Memory B cell (primary cell): ENCODE results near the gene RAF1.
"Not testable (repeated sequence)": the region's sequence is repeated elsewhere in the genome, so short reads cannot be mapped to it uniquely, and the experiment has no call there.

Experiments
- ATAC-seq: fragments of 150-1000 bp; cut with Tn5 transposase; 2 replicates; pipeline ENCODE4 v1.10.0; 2021; ENCODE audit warnings: low read depth, mild to moderate bottlenecking, moderate library complexity
- DNase-seq, 2 donors: peaks; one replicate each; pipeline ENCODE4 v3.0.0; 2022; ENCODE audit warnings: low spot score in 2 of 2
- H3K27ac Mint-ChIP-seq: one replicate; pipeline ENCODE4 v1.8.0; 2022; ENCODE audit warnings: mild to moderate bottlenecking, moderate library complexity, mixed read lengths
- H3K27me3 Mint-ChIP-seq: one replicate; pipeline ENCODE4 v1.8.0; 2022; ENCODE audit warnings: mixed read lengths
- H3K36me3 Mint-ChIP-seq: one replicate; pipeline ENCODE4 v1.8.0; 2022; ENCODE audit warnings: mild to moderate bottlenecking, mixed read lengths
- H3K4me1 Mint-ChIP-seq: one replicate; pipeline ENCODE4 v1.8.0; 2022; ENCODE audit warnings: mixed read lengths
- H3K4me3 Mint-ChIP-seq: one replicate; pipeline ENCODE4 v1.8.0; 2022; ENCODE audit warnings: mild to moderate bottlenecking, moderate library complexity, mixed read lengths
- H3K9me3 Mint-ChIP-seq: one replicate; pipeline ENCODE4 v1.8.0; 2022; ENCODE audit warnings: mixed read lengths

Gene RAF1

DNA sequence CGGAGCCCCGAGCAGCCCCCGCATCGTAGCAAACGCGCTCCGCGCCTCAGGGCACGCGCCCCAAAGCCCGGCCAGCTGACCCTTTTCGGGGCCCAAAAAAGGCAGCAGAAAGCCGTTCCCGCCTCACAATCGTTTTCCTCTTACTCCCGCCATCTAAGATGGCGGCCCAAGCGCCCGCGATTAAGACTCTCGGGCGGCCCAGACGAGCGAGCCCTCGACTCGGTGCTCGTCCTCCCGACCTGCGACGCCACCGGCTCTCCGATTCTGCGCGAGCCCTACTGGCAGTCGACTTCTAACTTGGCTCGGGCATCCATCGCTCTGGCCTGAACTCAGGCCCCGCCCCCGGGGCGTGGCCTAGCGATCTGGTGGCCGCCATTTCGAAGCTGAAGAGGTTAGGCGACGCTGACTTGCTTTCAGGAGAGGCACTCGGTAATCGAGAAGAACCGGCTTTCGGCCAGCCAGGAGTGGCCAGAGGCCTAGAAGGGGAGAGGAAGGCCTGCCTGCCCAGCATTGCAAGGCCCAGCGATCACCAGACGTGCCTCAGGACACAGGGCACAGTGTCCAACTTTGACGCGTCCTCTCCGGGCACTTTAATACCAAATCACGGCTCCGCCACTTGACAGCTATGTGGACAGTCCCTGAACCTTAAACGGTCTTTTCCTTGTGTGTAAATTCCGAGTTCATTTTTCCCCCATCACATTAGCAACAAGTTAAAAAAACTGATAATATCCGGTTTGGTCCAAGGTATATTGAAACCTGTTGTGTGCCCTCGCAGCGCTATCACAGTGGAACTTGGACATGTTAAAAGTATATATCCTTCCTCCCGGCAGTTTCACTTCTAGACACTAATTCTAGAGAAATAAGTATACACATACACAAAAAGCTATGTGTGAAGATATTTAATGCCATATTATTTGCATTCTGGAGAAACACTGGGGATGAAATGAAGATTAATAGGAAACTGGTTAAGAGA, at the start of gene RAF1:
RAF1 (minus strand) TSS at position 182 of the 973 bp plus-strand sequence. CDS start 45,396 bp downstream, outside the sequence.
- no peaks in the 10 kb centered on the region for H3K36me3 Mint-ChIP-seq

DNA sequence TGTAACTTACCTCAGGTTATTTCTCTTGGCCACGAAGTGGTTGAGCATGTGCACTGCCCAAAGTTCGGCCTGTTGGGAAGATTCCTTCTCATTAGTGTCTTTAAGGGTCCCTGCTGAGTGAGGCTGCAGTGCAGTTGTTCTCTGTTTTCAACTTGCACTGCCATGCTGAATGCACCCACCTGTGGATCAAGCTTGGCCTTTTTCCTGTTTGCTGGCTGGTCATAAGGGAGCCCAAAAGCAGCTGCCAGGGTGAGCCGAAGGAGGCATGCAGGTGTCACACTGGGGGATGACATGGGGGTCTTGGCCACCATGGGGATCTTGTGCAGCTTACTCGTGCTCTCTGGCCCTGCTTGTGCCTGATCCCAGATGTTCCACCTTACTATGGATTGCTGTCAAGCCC, 46.1 kb upstream of the RAF1 start:
- H3K9me3 Mint-ChIP-seq: peaks cover 1% of the 10 kb centered on the region
- ATAC-seq (no peak), DNase-seq (no peak)
- H3K4me3 Mint-ChIP-seq: no peak overlapping the region
- H3K4me1 Mint-ChIP-seq: no peaks in the 10 kb centered on the region
- peaks cover 3% of the 10 kb centered on the region for H3K27me3 Mint-ChIP-seq
- no peak overlapping the region for H3K27ac Mint-ChIP-seq
- H3K36me3 Mint-ChIP-seq: no peaks in the 10 kb centered on the region

More for the DNA sequence above, at the start of gene RAF1:
- peak within 1 kb of the TSS; percentile 98 for H3K27ac Mint-ChIP-seq
- H3K4me1 Mint-ChIP-seq: peaks cover 20% of the 10 kb centered on the region
- no peaks in the 10 kb centered on the region for H3K27me3 Mint-ChIP-seq
- ATAC-seq (peak; percentile 85), DNase-seq (peak; percentile 96)
- H3K9me3 Mint-ChIP-seq: no peaks in the 10 kb centered on the region
- H3K4me3 Mint-ChIP-seq: peak within 1 kb of the TSS; percentile 98

DNA sequence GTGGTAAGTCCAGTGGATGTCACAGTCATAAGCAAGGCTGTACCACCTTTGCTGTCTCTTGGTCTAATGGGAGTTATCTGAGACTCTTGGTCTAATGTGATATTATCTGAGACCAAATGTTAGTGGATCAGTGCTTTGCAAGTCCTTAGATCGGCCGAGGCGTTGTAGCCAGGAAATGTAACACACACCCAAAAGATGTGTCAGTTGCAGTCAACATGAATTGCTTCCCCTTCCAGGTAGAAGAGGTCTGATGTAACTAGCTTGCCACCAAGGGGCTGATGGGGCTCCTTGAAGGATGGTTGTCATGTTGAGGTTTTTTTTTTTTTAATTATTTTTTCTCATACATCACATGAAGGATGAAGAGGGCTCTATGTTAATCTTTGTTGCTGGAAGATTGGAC, 45.4 kb upstream of the RAF1 start:
- Mint-ChIP-seq H3K27me3 (peaks cover 3% of the 10 kb centered on the region), H3K27ac (no peak overlapping the region), H3K36me3 (no peaks in the 10 kb centered on the region), H3K9me3 (peaks cover 1% of the 10 kb centered on the region), H3K4me1 (no peaks in the 10 kb centered on the region), H3K4me3 (no peak overlapping the region)
- DNase-seq (no peak), ATAC-seq (no peak)

DNA sequence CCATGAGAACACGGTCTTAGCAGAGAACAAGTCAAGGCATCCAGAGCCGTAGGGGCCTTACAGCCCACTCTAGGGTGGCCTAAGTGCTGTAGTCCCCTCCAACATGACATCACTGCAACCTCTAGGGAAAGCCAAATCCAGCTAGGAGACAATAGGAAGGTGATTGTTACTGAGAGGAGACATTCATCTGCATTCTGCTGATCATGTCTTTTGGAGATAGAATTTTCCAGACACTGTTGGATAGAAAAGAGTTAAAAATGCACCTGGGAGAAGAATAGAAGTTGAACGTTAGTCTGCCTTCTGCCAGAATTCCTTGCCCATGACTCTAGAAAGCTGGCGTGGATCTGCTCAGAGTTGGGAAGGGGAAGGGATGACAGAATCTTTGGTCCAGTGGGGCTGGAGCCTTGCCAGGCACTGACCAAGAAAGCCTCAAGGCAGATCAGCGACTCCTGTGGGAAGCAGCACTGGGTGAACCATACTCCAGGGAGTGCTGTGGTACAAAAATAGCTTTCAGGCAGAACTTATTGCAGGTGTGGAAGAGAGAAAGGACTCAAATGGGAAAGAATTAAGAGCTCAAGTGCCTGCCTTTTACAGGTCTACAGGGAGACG, 44.8 kb upstream of the RAF1 start:
- peaks cover 1% of the 10 kb centered on the region for H3K9me3 Mint-ChIP-seq
- H3K27me3 Mint-ChIP-seq: peaks cover 3% of the 10 kb centered on the region

DNA sequence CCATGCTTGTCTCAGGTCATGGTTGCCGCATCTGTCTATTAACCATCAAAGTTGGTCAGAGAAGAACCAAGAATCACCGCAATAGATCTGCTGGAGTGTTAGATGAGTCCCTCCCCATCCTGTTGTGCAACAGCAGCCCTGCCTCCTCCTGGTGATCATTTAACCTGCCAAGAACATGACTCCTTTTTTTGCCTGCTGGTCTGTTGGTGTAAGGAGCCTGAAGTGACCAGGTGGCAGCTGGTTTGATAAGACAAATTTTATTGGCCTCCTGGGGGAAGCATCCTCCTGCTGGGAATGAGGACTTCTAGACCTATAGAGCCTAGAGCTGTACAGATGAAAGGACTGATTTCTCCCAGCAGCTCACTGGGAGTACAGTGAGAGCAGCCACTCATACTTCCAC, 43.5 kb upstream of the RAF1 start:
- Mint-ChIP-seq H3K4me3 (no peak overlapping the region), H3K27ac (no peak overlapping the region), H3K36me3 (no peaks in the 10 kb centered on the region), H3K27me3 (peaks cover 3% of the 10 kb centered on the region), H3K4me1 (no peaks in the 10 kb centered on the region), H3K9me3 (peaks cover 1% of the 10 kb centered on the region)
- DNase-seq: no peak
- ATAC-seq: no peak

More for the DNA sequence above, 44.8 kb upstream of the RAF1 start:
- Mint-ChIP-seq H3K4me1 (no peaks in the 10 kb centered on the region), H3K36me3 (no peaks in the 10 kb centered on the region), H3K4me3 (no peak overlapping the region), H3K27ac (no peak overlapping the region)
- ATAC-seq (no peak), DNase-seq (no peak)

DNA sequence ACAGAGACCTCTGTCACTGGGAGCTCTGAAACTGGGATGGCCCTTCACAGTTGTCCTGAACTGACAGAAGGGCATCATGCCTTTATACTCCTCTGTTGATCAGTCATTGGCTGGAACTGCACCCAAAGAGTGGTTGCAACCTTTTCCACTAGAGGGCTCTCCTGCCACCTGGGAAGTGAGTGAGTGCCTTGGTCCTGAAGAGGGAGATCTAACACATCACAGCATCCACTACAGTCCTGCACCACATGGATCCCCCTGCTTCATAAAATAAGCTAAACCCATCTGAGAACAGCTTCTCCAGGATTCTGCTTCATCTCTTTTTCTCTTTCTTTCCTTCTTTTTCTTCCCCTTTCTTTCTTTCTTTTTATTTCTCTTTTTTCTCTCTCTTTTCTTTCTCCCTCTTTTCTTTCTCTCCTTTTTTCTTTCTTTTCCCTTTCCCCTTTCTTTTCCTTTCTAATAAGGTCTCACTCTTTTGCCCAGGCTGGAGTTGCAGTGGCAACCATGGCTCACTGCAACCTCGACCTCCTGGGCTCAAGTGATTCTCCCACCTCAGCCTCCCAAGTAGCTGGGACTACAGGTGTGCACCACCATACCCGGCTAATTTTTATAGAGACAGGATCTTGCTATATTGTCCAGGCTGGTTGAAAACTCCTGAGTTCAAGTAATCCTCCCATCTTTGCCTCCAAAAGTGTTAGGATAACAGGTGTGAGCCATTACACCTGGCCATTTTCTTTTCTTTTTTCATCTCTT, 42.8 kb upstream of the RAF1 start:
- ATAC-seq: peak; percentile 99
- DNase-seq: peak; percentile 29 to 47
- Mint-ChIP-seq H3K27me3 (peaks cover 3% of the 10 kb centered on the region), H3K9me3 (peaks cover 1% of the 10 kb centered on the region), H3K4me3 (no peak overlapping the region), H3K27ac (no peak overlapping the region), H3K36me3 (no peaks in the 10 kb centered on the region), H3K4me1 (no peaks in the 10 kb centered on the region)

DNA sequence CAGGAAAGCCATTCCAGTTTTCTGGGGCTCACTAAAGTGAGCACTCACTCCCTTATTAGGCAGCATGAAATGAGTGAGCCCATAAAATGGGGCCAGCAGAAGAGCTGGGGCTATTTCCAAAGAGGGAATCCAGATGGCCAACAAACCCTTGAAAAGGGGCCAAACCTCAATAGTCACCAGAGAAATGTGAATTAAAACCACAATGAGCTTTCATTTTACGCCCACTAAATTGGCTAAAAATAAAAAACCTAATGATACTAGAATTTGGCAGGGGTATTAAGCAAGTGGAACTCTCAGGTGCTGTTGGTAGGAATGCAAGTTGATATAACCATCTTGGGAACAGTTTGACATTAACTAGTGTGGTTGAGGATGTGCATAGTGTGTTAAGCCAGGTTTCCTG, 42.1 kb upstream of the RAF1 start:
- ATAC-seq (no peak), DNase-seq (no peak)
- Mint-ChIP-seq H3K9me3 (peaks cover 1% of the 10 kb centered on the region), H3K4me3 (no peak overlapping the region), H3K36me3 (no peaks in the 10 kb centered on the region), H3K27me3 (peaks cover 3% of the 10 kb centered on the region), H3K4me1 (no peaks in the 10 kb centered on the region), H3K27ac (no peak overlapping the region)

DNA sequence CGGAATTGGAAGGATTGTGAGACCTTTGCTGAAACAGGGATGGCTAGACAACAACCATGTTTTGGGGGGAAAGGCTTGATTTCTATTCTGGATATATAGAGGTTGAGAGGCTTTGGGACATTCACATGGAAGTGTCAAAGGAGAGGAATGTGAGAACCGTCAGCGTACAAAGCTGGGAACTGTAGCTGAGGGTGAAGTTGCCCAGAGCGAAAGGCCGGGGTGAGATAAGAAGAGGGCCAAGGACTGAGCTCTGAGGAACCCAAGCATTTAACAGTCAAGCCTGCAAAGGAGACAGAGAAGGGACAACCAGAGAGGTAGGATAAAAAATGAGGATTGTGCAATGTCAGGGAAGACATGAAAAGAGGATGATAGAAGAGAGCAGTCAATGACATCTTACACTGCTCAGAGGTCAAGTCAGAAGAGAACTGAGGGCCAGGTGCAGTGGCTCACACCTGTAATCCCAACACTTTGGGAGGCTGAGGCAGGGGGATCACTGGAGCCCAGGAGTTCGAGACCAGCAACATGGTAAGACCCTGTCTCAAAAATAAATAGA, 41.5 kb upstream of the RAF1 start:
- Mint-ChIP-seq H3K27me3 (peaks cover 3% of the 10 kb centered on the region), H3K27ac (no peak overlapping the region), H3K36me3 (no peaks in the 10 kb centered on the region), H3K9me3 (peaks cover 1% of the 10 kb centered on the region), H3K4me3 (no peak overlapping the region), H3K4me1 (no peaks in the 10 kb centered on the region)
- ATAC-seq (no peak), DNase-seq (no peak)

DNA sequence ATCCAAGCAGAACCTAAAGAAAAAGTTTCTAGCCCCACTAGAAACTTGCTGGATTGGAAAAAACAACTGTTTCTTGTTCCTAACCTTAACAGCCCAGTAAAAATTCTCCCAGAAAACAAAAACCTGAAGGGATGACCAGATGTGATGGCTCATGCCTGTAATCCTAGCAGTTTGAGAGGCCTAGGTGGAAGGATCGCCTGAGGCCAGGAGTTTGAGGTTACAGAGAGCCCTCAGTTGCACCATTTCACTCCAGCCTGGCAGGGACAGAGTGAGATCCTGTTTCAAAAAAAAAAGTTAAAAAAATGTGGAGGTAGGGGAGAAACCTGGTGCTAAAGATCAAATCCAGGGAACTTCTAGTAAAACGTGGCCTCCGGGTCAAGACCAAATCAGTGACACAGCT, 38.6 kb upstream of the RAF1 start:
- H3K4me1 Mint-ChIP-seq: no peaks in the 10 kb centered on the region
- no peaks in the 10 kb centered on the region for H3K27me3 Mint-ChIP-seq
- no peaks in the 10 kb centered on the region for H3K36me3 Mint-ChIP-seq
- H3K27ac Mint-ChIP-seq: no peak overlapping the region
- H3K4me3 Mint-ChIP-seq: no peak overlapping the region
- DNase-seq (no peak), ATAC-seq (no peak)
- H3K9me3 Mint-ChIP-seq: peaks cover 1% of the 10 kb centered on the region

DNA sequence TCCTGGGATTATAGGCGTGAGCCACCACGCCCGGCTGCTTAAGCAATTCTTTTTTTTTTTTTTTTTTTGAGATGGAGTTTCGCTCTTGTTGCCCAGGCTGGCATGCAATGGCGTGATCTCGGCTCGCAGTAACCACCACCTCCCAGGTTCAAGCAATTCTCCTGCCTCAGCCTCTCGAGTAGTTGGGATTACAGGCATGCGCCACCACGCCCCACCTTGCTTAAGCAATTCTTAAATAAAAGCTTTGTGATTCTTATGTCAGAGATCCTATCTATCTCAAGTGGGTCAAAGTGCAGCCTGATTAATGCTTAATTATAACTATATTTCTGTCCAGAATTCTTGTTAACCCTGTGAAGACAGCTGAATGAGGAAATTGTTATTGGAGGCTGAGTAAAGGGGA, 37.7 kb upstream of the RAF1 start:
- H3K4me1 Mint-ChIP-seq, ATAC-seq, H3K4me3 Mint-ChIP-seq, H3K9me3 Mint-ChIP-seq, H3K27ac Mint-ChIP-seq, H3K36me3 Mint-ChIP-seq, DNase-seq, H3K27me3 Mint-ChIP-seq: not testable (repeated sequence)

DNA sequence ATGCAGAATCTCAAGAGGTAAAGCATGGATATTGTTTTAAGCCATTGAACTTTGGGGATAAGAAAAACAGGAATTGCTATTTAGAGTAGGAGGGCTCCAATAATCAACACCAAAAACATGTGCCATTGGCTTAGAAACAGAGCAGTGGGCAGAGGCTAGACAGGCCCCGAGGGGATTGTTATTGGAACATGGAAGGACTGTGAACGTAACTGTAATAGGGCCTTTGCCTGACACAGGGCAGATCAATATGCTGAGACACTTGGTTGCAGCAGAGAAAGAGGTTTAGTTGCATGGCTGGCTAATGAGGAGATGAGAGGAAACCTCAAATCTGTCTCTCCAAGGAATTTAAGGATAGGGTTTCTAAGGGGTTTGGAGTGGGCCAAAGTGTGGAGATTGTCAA, 36.9 kb upstream of the RAF1 start:
- Mint-ChIP-seq H3K36me3 (no peaks in the 10 kb centered on the region), H3K27me3 (no peaks in the 10 kb centered on the region), H3K9me3 (no peaks in the 10 kb centered on the region), H3K27ac (no peak overlapping the region), H3K4me1 (no peaks in the 10 kb centered on the region), H3K4me3 (no peak overlapping the region)
- no peak for DNase-seq
- ATAC-seq: no peak

DNA sequence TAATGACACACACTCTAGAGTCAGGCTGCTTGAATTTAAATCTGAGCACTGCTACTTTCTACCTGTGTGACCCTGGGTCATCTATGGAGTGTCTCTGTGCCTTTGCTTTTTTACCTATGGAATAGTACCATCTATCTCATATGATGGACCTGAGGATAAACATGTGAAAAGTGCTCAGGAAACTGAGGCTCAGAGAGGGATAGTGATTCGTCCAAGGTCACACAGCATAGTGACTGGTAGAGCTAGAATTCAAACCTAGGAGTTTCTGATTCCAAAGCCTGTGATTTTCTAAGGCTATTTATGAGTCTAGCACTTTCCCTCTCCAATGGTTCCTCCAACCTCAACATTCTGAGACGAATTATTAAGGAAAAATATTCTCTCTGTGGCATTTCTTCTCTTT, 32.0 kb upstream of the RAF1 start:
- ATAC-seq: no peak
- no peak overlapping the region for H3K27ac Mint-ChIP-seq
- no peaks in the 10 kb centered on the region for H3K4me1 Mint-ChIP-seq

DNA sequence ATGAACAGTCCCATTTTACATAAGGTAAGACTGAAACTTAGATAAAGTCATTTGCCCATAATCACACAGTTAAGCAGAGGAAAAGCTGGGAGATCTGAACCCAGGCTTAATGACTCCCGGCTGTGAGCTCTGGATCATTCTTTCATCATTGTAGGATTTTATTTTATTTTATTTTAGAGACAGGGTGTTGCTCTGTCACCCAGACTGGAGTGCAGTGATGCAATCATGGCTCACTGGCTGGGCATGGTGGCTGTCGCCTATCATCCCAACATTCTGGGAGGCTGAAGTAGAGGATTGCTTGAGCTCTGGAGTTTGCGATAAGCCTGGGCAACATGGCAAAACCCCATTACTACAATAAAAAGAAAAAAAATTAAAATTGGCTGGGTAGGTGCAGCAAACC, 31.2 kb upstream of the RAF1 start:
- H3K36me3 Mint-ChIP-seq: no peaks in the 10 kb centered on the region
- no peaks in the 10 kb centered on the region for H3K9me3 Mint-ChIP-seq
- H3K4me3 Mint-ChIP-seq: no peak overlapping the region
- DNase-seq (no peak), ATAC-seq (no peak)
- no peaks in the 10 kb centered on the region for H3K4me1 Mint-ChIP-seq
- no peak overlapping the region for H3K27ac Mint-ChIP-seq
- peaks cover 2% of the 10 kb centered on the region for H3K27me3 Mint-ChIP-seq

More for the DNA sequence above, 32.0 kb upstream of the RAF1 start:
- no peaks in the 10 kb centered on the region for H3K36me3 Mint-ChIP-seq
- no peaks in the 10 kb centered on the region for H3K9me3 Mint-ChIP-seq
- DNase-seq: no peak
- H3K4me3 Mint-ChIP-seq: no peak overlapping the region
- H3K27me3 Mint-ChIP-seq: peaks cover 2% of the 10 kb centered on the region

DNA sequence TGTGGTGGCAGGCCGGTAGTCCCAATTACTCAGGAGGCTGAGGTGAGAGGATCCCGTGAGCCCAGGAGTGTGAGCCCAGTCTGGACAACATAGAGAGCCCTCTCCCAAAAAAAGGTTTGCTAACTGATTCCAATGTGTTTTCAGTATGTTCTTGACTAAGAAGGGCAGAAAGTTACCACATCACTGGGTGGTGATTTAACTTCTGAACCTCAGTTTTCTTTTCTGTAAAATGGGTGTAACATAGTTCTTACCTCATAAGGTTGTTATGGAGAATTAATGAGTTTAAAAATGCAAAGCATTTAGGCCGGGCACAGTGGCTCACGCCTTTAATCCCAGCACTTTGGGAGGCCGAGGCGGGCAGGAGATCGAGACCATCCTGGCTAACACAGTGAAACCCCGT, 28.5 kb upstream of the RAF1 start:
- Mint-ChIP-seq H3K27ac (no peak overlapping the region), H3K4me3 (no peak overlapping the region), H3K9me3 (no peaks in the 10 kb centered on the region), H3K36me3 (no peaks in the 10 kb centered on the region), H3K4me1 (no peaks in the 10 kb centered on the region), H3K27me3 (peaks cover 8% of the 10 kb centered on the region)
- no peak for ATAC-seq
- no peak for DNase-seq
